Adipose tissue (tissue), 3 donors: ENCODE results near the gene MPC1. TPM values are rescaled to one million over a fixed set of nuclear protein-coding genes. Genes with fewer than 3 reads are reported as not detected.

ENCODE experiments used
- H3K27ac ChIP-seq: one replicate; pipeline ENCODE4 v1.5.1; 2013; ENCODE audit warnings: low read depth, low read length
- WGBS, 3 donors: extraction: QIAGEN DNeasy Blood & Tissue Kit; methylation state at CpG; one replicate each; pipeline ENCODE4 v1.1.7; 2013; 5-methylcytosine and 5-hydroxymethylcytosine counted together
- polyA plus RNA-seq, 3 donors: library from polyadenylated mRNA; stranded (reverse); fragments of 200-250 nt; gene quantifications; one replicate each; pipeline ENCODE4 v1.2.3, GENCODE V29; 2013
- donor health status: healthy with polysubstance abuse.
- donor health status: Bipolar disorder and iron deficiency.
- donor health status: healthy.

Gene MPC1
- polyA plus RNA-seq, result 100 to 1,000 TPM in 2 of 3 donors, 10 to 100 TPM in 1; 37.3 to 119 (median 111) TPM

- WGBS, 3 donors, result 0 to 1% (median 0%) methylated on average over 82 to 94 of the region's 94 CpGs
Observed at GRCh38 chr6:166382933-166383801, at the start of gene MPC1. MPC1 (minus strand) TSS chr6:166382940; CDS start chr6:166382876, 64 bp downstream.

DNA sequence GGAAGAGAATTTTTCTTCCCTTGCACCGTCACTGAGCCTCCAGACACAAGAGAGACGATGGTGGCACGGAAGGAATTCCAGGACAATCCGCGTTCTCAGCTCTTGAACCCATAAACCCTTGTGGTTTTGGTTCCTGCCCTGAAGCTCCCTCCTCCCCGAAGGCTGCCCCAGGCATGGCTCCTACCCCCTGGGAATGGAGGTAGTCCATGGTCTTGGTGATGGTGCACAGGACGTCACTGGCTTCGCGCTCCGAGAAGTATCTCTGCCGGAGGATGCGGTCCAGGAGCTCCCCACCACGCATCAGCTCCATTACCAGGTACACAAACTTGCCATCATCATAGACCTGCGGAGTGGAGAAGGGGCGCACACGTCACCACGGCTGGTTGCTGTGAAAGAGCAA lies 47.5 kb upstream of the MPC1 start:
- WGBS, 3 donors, result 96% methylated on average over 17 of the region's 17 CpGs
- H3K27ac ChIP-seq, result no peak overlapping the region

More at GRCh38 chr6:166382933-166383801, at the start of gene MPC1:
- peak within 1 kb of the TSS; percentile 54 for H3K27ac ChIP-seq

DNA sequence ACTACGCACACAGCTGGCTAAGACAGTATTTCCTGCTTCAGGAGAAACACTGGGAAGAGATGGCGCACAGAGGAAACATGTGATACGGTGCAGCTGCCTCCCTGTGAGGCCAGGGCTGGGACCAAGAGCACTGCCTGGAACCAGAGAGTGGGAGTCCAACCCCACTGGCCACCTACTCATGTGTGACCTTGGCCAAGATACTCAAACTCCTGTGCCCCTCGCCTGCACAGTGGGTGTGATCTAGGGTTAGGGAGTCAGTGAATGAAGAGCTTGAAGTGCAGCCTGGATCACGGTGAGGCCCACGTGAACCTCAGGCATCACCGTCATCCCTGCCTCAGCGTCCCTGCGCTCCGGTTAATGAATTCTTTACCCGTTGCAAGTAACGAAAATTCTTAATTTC lies 41.7 kb upstream of the MPC1 start:
- 83 to 94% (median 91%) methylated on average over 12 of the region's 12 CpGs for WGBS, 3 donors
- H3K27ac ChIP-seq, result no peak overlapping the region

DNA sequence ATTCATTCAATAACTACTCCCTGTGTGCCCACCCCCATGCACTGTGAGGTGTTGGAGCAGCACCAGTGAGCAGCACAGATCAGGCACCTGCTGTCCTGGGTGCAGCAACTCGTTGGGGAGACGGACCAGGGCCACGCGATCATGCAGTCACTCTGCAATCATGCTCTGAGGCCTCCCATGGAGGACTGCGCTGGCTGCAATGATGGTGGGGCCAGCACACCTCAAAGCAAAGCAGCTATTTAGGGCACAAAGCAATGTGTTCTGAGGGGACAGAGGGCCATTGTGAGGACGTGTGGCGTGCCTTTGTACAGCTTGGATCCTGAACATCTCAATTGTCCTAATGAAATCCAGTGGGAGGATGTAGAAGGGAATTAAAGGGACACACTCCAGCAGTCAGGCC lies 41.0 kb upstream of the MPC1 start:
- WGBS, 3 donors, result 86 to 94% (median 90%) methylated on average over 7 of the region's 7 CpGs
- no peak overlapping the region for H3K27ac ChIP-seq

- WGBS, 3 donors, result 93 to 94% (median 93%) methylated on average over 22 of the region's 22 CpGs
- H3K27ac ChIP-seq, result no peak overlapping the region
Observed at GRCh38 chr6:166423051-166423745, 40.5 kb upstream of the MPC1 start.

DNA sequence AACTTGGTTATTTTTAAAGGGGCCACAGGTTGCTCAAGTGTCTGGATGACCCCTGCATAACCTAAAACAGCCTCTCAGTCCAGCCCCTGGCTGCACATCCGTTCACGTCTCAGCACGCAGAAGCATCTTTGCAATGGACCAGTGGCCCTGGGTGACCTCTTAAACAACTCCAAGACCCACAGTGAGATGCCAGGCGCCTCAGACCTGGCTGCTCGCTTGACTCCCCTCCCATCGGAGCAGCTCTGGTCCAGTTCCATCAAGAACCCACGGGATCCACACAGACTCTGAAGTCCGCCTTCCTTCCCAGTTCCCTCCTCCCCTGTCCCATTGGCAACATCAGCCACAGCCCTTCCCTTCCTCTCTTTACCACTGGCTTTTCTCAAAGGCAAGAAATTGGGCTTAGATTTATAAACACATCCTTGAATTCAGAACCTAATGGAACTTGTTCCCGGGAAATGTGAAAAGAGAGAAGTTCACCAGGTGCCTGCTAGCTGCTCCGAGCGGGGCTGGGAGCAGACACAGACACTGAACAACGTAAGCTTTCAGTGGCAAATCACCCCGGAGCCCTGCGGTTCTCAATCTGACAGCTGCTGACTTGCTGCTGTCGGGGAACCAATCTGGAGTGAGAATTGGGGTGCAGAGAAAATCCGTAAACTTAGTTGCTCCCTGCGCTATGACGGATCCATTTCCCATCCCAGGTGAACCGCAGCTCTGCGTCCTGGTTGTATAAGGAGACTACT lies 39.6 kb upstream of the MPC1 start:
- 90 to 95% (median 95%) methylated on average over 20 of the region's 20 CpGs for WGBS, 3 donors
- H3K27ac ChIP-seq, result no peak overlapping the region

- 41 to 56% (median 46%) methylated on average over 6 of the region's 6 CpGs for WGBS, 3 donors
Observed at GRCh38 chr6:166420351-166420750, 37.6 kb upstream of the MPC1 start.

DNA sequence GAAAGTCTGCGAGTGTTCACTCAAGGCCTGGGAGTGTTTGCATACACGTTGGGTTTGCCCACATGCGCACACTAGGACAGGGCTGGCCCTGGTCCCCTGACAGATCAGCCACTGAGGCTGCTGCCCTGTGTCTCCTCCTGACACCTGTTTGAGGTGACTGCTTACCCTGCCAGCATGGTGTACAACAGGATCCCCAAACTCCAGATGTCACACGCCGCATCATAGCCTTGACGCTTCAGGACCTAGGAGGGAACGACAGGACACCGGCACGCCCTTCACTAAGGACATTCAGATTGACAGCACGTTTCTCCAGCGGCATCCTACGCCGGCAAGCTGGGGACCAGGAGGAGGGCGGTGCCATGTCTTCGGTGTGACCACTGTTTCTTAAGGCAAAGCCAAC lies 37.0 kb upstream of the MPC1 start:
- 94 to 97% (median 96%) methylated on average over 15 of the region's 15 CpGs for WGBS, 3 donors
- H3K27ac ChIP-seq, result no peak overlapping the region

More at GRCh38 chr6:166420351-166420750, 37.6 kb upstream of the MPC1 start:
- no peak overlapping the region for H3K27ac ChIP-seq

DNA sequence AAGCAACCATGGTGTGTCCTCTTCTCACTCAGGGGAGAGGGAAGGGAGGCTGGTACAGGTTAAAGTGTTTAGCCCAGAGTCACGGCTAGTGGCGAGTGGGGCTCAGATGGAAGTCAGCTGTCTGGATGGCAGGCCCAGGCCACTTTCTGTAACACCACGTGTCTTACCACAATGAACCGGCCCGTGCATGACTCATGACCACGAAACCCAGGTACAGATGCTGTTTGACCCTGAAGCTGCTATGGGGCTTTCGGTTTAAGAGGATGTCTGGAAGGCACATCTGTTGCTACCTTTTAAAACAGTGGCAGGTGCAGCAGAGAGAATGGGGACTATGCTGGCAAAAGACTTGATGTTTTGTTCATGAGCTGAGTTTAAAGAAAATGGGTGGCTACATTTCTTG lies 36.5 kb upstream of the MPC1 start:
- H3K27ac ChIP-seq, result no peak overlapping the region
- 59 to 81% (median 66%) methylated on average over 7 of the region's 7 CpGs for WGBS, 3 donors

GRCh38 chr6:166418691-166419143 lies 36.0 kb upstream of the MPC1 start:
- WGBS, 3 donors, result 85 to 92% (median 87%) methylated on average over 9 of the region's 9 CpGs
- no peak overlapping the region for H3K27ac ChIP-seq

- 79 to 87% (median 84%) methylated on average over 6 of the region's 6 CpGs for WGBS, 3 donors
- H3K27ac ChIP-seq, result no peak overlapping the region
Observed at GRCh38 chr6:166417285-166417691, 34.5 kb upstream of the MPC1 start.

- WGBS, 3 donors, result 73 to 94% (median 83%) methylated on average over 5 of the region's 5 CpGs
- H3K27ac ChIP-seq, result no peak overlapping the region
Observed at GRCh38 chr6:166415833-166416347, 33.1 kb upstream of the MPC1 start.

DNA sequence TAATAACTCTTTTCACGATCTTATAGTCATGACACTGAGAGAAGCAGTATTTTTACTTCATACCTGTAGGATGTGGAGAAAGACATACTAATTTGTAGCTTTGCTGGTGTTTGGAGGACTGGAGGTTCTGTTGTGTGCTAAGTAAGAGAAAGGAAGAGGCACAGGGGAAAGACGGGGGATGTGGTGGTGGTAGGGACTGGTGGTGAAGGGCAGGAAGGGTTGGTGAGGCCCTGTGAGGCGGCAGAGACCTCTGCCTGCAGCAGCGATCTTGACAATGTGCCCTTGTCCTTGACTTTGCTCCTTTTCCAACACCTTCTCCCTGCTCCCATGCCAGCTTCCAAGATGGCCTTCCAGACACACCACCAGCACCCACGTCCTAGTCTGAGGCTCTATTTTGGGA lies 32.6 kb upstream of the MPC1 start:
- WGBS, 3 donors, result 63 to 88% (median 74%) methylated on average over 5 of the region's 5 CpGs
- no peak overlapping the region for H3K27ac ChIP-seq

DNA sequence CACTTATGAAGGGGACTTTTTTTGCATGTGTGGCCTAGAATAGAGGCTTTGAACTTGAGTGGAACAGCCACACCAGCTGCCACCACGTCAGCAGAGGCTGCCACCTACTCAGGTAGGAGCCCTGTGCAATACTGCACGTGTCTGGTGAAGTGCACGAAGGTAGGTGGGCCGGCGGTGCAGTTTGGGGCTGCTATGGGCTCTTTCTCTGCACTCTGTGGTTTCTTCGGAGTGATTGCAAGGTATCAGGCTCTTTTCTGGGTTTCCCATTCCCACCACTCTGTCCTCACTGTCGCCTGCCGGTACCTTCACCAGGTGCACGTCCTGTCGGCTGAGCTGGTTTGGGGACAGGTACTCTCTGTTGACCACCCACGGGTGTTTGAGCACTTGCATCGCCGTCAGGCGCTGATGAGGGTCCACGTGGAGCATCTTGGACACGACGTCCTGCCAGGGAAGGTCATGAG lies 30.8 kb upstream of the MPC1 start:
- 93 to 95% (median 94%) methylated on average over 17 of the region's 17 CpGs for WGBS, 3 donors
- H3K27ac ChIP-seq, result no peak overlapping the region

DNA sequence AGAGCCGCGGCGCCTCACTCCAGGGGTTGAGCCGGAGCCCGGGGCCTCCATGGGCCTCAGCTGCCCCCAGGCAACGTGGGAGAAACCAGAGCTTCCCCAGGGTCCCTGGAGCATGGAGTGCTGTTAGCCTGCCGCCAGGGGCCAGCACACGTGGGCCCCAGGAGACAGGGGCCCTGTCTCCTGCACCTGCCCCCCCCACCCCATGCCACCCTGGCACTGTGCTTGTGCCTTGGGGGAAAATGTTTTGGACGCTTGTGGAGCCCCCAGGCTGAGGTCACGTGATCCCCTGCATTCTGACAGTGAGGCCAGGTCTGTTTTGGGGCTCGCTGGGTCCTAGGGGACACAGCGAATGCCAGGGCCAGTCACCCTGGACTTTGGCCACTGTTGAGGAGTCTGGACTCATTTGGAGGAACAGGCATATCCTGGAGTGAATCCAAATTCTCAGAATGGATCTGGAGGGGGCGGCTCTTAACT lies 30.2 kb upstream of the MPC1 start:
- 89 to 94% (median 93%) methylated on average over 13 of the region's 13 CpGs for WGBS, 3 donors
- no peak overlapping the region for H3K27ac ChIP-seq

GRCh38 chr6:166412156-166412910 lies 29.6 kb upstream of the MPC1 start:
- H3K27ac ChIP-seq, result no peak overlapping the region
- 94 to 95% (median 94%) methylated on average over 49 of the region's 49 CpGs for WGBS, 3 donors

GRCh38 chr6:166411721-166412151 lies 29.0 kb upstream of the MPC1 start:
- H3K27ac ChIP-seq, result no peak overlapping the region
- 72 to 84% (median 78%) methylated on average over 12 of the region's 12 CpGs for WGBS, 3 donors

- 82 to 85% (median 83%) methylated on average over 15 of the region's 15 CpGs for WGBS, 3 donors
- no peak overlapping the region for H3K27ac ChIP-seq
Observed at GRCh38 chr6:166411271-166411670, 28.5 kb upstream of the MPC1 start.
